GM23338 (cell line): ENCODE data around the gene POLR2A. TPM values are rescaled to one million over a fixed set of nuclear protein-coding genes. Genes with fewer than 3 reads are reported as not detected.

Source experiments
- ATAC-seq: fragments of 200-7000 bp; cut with Tn5 transposase; 3 replicates; pipeline ENCODE4 v1.9.1; 2020
- DNase-seq: peaks from one replicate; pipeline ENCODE4 v3.0.0-alpha.2; 2015; ENCODE audit warnings: low spot score
- H2AFZ ChIP-seq: fragments of 200-600 bp; sonication (generic); 2 replicates; pipeline ENCODE4 v1.8.0; 2016; ENCODE audit warnings: antibody characterized with exemption, mild to moderate bottlenecking, moderate library complexity
- H3F3A ChIP-seq: fragments of 200-600 bp; sonication (generic); replicated peaks from 2 replicates; pipeline ENCODE4 v1.8.0; 2017; ENCODE audit warnings: antibody characterized with exemption, mixed run types, low read depth
- H3K27ac ChIP-seq: fragments of 200-600 bp; sonication (generic); 2 replicates; pipeline ENCODE4 v1.6.1; 2016; ENCODE audit warnings: low read depth
- H3K27me3 ChIP-seq: fragments of 200-600 bp; sonication (generic); 2 replicates; pipeline ENCODE4 v1.8.0; 2016; ENCODE audit warnings: mild to moderate bottlenecking, mixed run types, moderate library complexity; ENCODE audit not compliant: insufficient read depth
- H3K36me3 ChIP-seq: fragments of 200-600 bp; sonication (generic); 2 replicates; pipeline ENCODE4 v1.8.0; 2016; ENCODE audit warnings: mild to moderate bottlenecking; ENCODE audit not compliant: insufficient read depth
- H3K4me1 ChIP-seq: fragments of 200-600 bp; sonication (generic); 2 replicates; pipeline ENCODE4 v1.8.0; 2016; ENCODE audit warnings: mild to moderate bottlenecking, moderate library complexity; ENCODE audit not compliant: insufficient read depth
- H3K4me2 ChIP-seq: fragments of 200-600 bp; sonication (generic); 2 replicates; pipeline ENCODE4 v1.7.1; 2017; ENCODE audit warnings: mixed run types
- H3K4me3 ChIP-seq: fragments of 200-600 bp; sonication (generic); 2 replicates; pipeline ENCODE4 v1.6.1; 2016; ENCODE audit warnings: mixed run types
- H3K79me2 ChIP-seq: fragments of 200-600 bp; sonication (generic); replicated peaks from 2 replicates; pipeline ENCODE4 v1.8.0; 2017; ENCODE audit warnings: mild to moderate bottlenecking; ENCODE audit not compliant: insufficient read depth
- H3K9me2 ChIP-seq: fragments of 200-600 bp; sonication (generic); 2 replicates; pipeline ENCODE4 v1.8.0; 2017; ENCODE audit not compliant: insufficient read depth
- H4K20me1 ChIP-seq: fragments of 200-600 bp; sonication (generic); replicated peaks from 2 replicates; pipeline ENCODE4 v1.8.0; 2017; ENCODE audit warnings: mild to moderate bottlenecking; ENCODE audit not compliant: insufficient read depth
- H3K27ac Mint-ChIP-seq: 2 replicates; pipeline ENCODE4 v1.8.0; 2020; ENCODE audit warnings: inconsistent platforms, mild to moderate bottlenecking, moderate library complexity, mixed read lengths
- H3K27me3 Mint-ChIP-seq: 3 replicates; pipeline ENCODE4 v1.8.0; 2022; ENCODE audit warnings: low read depth, mild to moderate bottlenecking, moderate library complexity, mixed read lengths, inconsistent platforms; ENCODE audit not compliant: insufficient read depth, poor library complexity
- H3K36me3 Mint-ChIP-seq: 3 replicates; pipeline ENCODE4 v1.8.0; 2021; ENCODE audit warnings: low read depth, mild to moderate bottlenecking, inconsistent platforms, moderate library complexity, mixed read lengths
- H3K4me1 Mint-ChIP-seq: 3 replicates; pipeline ENCODE4 v1.8.0; 2020; ENCODE audit warnings: mild to moderate bottlenecking, inconsistent platforms, mixed read lengths
- H3K4me3 Mint-ChIP-seq: 3 replicates; pipeline ENCODE4 v1.8.0; 2021; ENCODE audit warnings: moderate library complexity, mild to moderate bottlenecking, inconsistent platforms, mixed read lengths
- H3K9me3 Mint-ChIP-seq: 3 replicates; pipeline ENCODE4 v1.8.0; 2020; ENCODE audit warnings: moderate library complexity, mild to moderate bottlenecking, inconsistent platforms, mixed read lengths
- CREB1 ChIP-seq: fragments of 250-450 bp; sonication (Bioruptor Pico); IDR thresholded peaks from 2 replicates; pipeline ENCODE4 v1.5.0; 2020; ENCODE audit warnings: low read depth, mild to moderate bottlenecking, moderate library complexity
- EZH2 ChIP-seq: fragments of 200-600 bp; sonication (generic); IDR thresholded peaks from one replicate; pipeline ENCODE4 v1.8.0; 2017; ENCODE audit warnings: antibody characterized with exemption, mild to moderate bottlenecking, low read depth; ENCODE audit not compliant: unreplicated experiment
- EZH2phosphoT487 ChIP-seq: fragments of 200-600 bp; sonication (generic); IDR thresholded peaks from one replicate; pipeline ENCODE4 v1.8.1; 2018; ENCODE audit warnings: antibody characterized with exemption; ENCODE audit not compliant: unreplicated experiment
- JUNB ChIP-seq: IDR thresholded peaks from one replicate; pipeline ENCODE4 v1.6.1; 2016; ENCODE audit warnings: antibody characterized with exemption; ENCODE audit not compliant: unreplicated experiment
- NANOG ChIP-seq: IDR thresholded peaks from 2 replicates; pipeline ENCODE4 v1.6.1; 2016; ENCODE audit warnings: antibody characterized with exemption, borderline replicate concordance
- POLR2AphosphoS5 ChIP-seq: IDR thresholded peaks from 2 replicates; pipeline ENCODE4 v1.6.1; 2016; ENCODE audit warnings: antibody characterized with exemption, low read depth
- STAT1 ChIP-seq: IDR thresholded peaks from one replicate; pipeline ENCODE4 v1.6.1; 2016; ENCODE audit warnings: antibody characterized with exemption; ENCODE audit not compliant: unreplicated experiment
- ZNF114 ChIP-seq: fragments of 250-450 bp; sonication (Bioruptor Pico); IDR thresholded peaks from 2 replicates; pipeline ENCODE4 v1.5.0; 2020; ENCODE audit warnings: mild to moderate bottlenecking, moderate library complexity
- ZNF331 ChIP-seq: fragments of 250-450 bp; sonication (Bioruptor Pico); IDR thresholded peaks from 2 replicates; pipeline ENCODE4 v1.5.0; 2020; ENCODE audit warnings: low read depth, mild to moderate bottlenecking, moderate library complexity
- polyA plus RNA-seq: library from polyadenylated mRNA; unstranded; fragments of >200 nt; fragmentation: Nextera tagmentation; extraction: Ambion mirVana; gene quantifications from 2 replicates; pipeline ENCODE4 v1.2.1, GENCODE V29; 2016
- total RNA-seq: library from RNA; depleted of rRNA; stranded (reverse); fragments of >200 nt; shearing (Covaris generic); gene quantifications from 2 replicates; pipeline ENCODE4 v1.2.3, GENCODE V29; 2014
- TF ChIP-seq, protein P1 (sequence below), 2 experiments: fragments of 200-600 bp in 1 of 2; sonication (generic) in 1 of 2; conservative IDR thresholded peaks; 2 replicates each; pipeline versions ENCODE4 v1.5.1 to v1.6.1; 2016 to 2017; ENCODE audit warnings: antibody characterized with exemption in 2 of 2, low read depth in 2 of 2, mild to moderate bottlenecking in 2 of 2, moderate library complexity in 1 of 2
- TF ChIP-seq, protein P2 (sequence below): IDR thresholded peaks from one replicate; pipeline ENCODE4 v1.6.1; 2018; ENCODE audit warnings: antibody characterized with exemption; ENCODE audit not compliant: unreplicated experiment
- TF ChIP-seq, protein P3 (sequence below): IDR thresholded peaks from 2 replicates; pipeline ENCODE4 v1.6.1; 2016; ENCODE audit warnings: antibody characterized with exemption

POLR2A gene
- total and polyA plus RNA-seq, 2 experiments from 2014 or later: 56.8 to 151 TPM

DNA sequence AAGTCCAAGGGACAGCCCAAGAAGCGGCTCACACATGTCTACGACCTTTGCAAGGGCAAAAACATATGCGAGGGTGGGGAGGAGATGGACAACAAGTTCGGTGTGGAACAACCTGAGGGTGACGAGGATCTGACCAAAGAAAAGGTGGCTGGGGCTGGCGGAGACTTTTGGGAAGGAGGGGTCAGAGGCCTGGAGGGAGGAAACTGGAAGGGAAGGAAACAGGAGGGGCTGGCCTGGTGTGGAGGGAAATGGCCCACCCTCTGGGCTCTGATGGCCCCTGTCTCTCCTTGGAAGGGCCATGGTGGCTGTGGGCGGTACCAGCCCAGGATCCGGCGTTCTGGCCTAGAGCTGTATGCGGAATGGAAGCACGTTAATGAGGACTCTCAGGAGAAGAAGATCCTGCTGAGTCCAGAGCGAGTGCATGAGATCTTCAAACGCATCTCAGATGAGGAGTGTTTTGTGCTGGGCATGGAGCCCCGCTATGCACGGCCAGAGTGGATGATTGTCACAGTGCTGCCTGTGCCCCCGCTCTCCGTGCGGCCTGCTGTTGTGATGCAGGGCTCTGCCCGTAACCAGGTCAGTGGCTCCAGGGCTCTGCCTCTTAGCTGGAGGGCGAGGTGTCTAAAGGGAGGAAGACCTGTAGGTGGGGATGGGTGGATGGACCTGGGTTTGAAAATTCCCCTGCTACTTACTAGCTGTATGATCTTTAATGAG, 12.5 kb downstream of the POLR2A start (continued):
- TF ChIP-seq EZH2: no peak
- no peak for TF ChIP-seq ZNF331 (CRISPR knock-in tag)
- no peak for TF ChIP-seq NANOG
- TF ChIP-seq, protein P1, sequence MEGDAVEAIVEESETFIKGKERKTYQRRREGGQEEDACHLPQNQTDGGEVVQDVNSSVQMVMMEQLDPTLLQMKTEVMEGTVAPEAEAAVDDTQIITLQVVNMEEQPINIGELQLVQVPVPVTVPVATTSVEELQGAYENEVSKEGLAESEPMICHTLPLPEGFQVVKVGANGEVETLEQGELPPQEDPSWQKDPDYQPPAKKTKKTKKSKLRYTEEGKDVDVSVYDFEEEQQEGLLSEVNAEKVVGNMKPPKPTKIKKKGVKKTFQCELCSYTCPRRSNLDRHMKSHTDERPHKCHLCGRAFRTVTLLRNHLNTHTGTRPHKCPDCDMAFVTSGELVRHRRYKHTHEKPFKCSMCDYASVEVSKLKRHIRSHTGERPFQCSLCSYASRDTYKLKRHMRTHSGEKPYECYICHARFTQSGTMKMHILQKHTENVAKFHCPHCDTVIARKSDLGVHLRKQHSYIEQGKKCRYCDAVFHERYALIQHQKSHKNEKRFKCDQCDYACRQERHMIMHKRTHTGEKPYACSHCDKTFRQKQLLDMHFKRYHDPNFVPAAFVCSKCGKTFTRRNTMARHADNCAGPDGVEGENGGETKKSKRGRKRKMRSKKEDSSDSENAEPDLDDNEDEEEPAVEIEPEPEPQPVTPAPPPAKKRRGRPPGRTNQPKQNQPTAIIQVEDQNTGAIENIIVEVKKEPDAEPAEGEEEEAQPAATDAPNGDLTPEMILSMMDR (conservative IDR thresholded peaks at IDR 0.05; ENCODE audit: low read depth in 2 of 2): no peak
- no peak for TF ChIP-seq ZNF114 (CRISPR knock-in tag)
- no peak for TF ChIP-seq JUNB
- TF ChIP-seq STAT1: no peak
- TF ChIP-seq POLR2AphosphoS5: no peak

DNA sequence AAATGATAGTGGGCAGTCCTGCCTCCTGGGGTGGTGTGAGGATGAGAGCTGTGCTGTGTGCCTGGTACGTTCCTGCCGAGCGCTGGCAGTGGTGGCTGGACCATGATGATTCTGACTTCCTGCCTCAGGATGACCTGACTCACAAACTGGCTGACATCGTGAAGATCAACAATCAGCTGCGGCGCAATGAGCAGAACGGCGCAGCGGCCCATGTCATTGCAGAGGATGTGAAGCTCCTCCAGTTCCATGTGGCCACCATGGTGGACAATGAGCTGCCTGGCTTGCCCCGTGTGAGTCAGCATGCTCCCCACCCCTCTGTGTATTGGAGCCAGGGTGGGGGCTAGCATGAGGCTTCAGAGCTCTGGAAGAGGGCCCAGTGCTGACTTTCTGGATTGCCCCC, 13.1 kb downstream of the POLR2A start:
- H3K79me2 ChIP-seq: peaks cover 38% of the 10 kb centered on the region
- peaks cover 84% of the 10 kb centered on the region for H3K36me3 Mint-ChIP-seq
- H4K20me1 ChIP-seq: peaks cover 18% of the 10 kb centered on the region
- TF ChIP-seq JUNB: no peak
- no peak for TF ChIP-seq POLR2AphosphoS5
- TF ChIP-seq CREB1 (CRISPR knock-in tag): no peak
- TF ChIP-seq NANOG: no peak
- TF ChIP-seq, protein P2, sequence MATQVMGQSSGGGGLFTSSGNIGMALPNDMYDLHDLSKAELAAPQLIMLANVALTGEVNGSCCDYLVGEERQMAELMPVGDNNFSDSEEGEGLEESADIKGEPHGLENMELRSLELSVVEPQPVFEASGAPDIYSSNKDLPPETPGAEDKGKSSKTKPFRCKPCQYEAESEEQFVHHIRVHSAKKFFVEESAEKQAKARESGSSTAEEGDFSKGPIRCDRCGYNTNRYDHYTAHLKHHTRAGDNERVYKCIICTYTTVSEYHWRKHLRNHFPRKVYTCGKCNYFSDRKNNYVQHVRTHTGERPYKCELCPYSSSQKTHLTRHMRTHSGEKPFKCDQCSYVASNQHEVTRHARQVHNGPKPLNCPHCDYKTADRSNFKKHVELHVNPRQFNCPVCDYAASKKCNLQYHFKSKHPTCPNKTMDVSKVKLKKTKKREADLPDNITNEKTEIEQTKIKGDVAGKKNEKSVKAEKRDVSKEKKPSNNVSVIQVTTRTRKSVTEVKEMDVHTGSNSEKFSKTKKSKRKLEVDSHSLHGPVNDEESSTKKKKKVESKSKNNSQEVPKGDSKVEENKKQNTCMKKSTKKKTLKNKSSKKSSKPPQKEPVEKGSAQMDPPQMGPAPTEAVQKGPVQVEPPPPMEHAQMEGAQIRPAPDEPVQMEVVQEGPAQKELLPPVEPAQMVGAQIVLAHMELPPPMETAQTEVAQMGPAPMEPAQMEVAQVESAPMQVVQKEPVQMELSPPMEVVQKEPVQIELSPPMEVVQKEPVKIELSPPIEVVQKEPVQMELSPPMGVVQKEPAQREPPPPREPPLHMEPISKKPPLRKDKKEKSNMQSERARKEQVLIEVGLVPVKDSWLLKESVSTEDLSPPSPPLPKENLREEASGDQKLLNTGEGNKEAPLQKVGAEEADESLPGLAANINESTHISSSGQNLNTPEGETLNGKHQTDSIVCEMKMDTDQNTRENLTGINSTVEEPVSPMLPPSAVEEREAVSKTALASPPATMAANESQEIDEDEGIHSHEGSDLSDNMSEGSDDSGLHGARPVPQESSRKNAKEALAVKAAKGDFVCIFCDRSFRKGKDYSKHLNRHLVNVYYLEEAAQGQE: no peak
- no peak for TF ChIP-seq EZH2phosphoT487
- TF ChIP-seq, protein P3, sequence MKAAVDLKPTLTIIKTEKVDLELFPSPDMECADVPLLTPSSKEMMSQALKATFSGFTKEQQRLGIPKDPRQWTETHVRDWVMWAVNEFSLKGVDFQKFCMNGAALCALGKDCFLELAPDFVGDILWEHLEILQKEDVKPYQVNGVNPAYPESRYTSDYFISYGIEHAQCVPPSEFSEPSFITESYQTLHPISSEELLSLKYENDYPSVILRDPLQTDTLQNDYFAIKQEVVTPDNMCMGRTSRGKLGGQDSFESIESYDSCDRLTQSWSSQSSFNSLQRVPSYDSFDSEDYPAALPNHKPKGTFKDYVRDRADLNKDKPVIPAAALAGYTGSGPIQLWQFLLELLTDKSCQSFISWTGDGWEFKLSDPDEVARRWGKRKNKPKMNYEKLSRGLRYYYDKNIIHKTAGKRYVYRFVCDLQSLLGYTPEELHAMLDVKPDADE: no peak
- no peak for TF ChIP-seq STAT1
- TF ChIP-seq ZNF331 (CRISPR knock-in tag): no peak

More for the DNA sequence above, 13.1 kb downstream of the POLR2A start:
- Mint-ChIP-seq H3K27ac (no peak overlapping the region), H3K9me3 (no peaks in the 10 kb centered on the region; the same call in 2 of the 3 replicates), H3K27me3 (peaks cover 8% of the 10 kb centered on the region), H3K4me1 (no peaks in the 10 kb centered on the region; the same call in 2 of the 3 replicates), H3K4me3 (no peak overlapping the region)
- H3K27me3 ChIP-seq: no peaks in the 10 kb centered on the region
- H3K9me2 ChIP-seq: no peaks in the 10 kb centered on the region
- H3K4me2 ChIP-seq: no peak overlapping the region
- H3K36me3 ChIP-seq: peaks cover 38% of the 10 kb centered on the region
- no peaks in the 10 kb centered on the region for H3K4me1 ChIP-seq
- no peak for ATAC-seq
- H3K27ac ChIP-seq: no peak overlapping the region
- no peak for DNase-seq
- no peak overlapping the region for H2AFZ ChIP-seq
- 0 out of 2 replicates have a peak, but pooled peaks cover 10% of the 10 kb centered on the region for H3F3A ChIP-seq
- no peak overlapping the region for H3K4me3 ChIP-seq
